AG10803 (cell line): Measurements from ENCODE around the gene ZMIZ1.

ENCODE experiments used
- DNase-seq: peaks from one replicate; pipeline ENCODE4 v3.0.0; 2010; ENCODE audit warnings: low read depth
- H3K4me3 ChIP-seq: 2 replicates; pipeline ENCODE4 v1.5.1; 2011; ENCODE audit warnings: mild to moderate bottlenecking, low read length, control low read depth
- TF ChIP-seq, protein P1 (sequence below): conservative IDR thresholded peaks from 2 replicates; pipeline ENCODE4 v1.5.1; 2011; ENCODE audit warnings: mild to moderate bottlenecking, low read length, control low read depth, inconsistent platforms

The ZMIZ1 gene

DNA sequence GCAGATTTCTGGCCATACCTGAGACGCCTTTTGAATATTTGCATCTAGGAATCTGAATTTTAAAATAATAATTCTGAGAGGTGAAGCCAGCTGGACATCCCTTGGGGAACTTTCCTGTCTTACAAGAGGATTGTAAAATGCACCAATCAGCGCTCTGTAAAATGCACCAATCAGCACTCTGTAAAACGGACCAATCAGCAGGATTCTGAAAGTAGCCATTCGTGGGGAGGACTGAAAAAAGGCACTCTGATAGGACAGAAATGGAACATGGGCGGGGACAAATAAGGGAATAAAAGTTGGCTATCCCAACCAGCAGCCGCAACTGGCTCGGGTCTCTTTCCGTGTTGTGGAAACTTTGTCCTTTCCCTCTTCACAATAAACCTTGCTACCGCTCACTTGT lies 288.4 kb downstream of the ZMIZ1 start:
- H3K4me3 ChIP-seq, result no peak overlapping the region
- no peak for DNase-seq
- TF ChIP-seq, protein P1, sequence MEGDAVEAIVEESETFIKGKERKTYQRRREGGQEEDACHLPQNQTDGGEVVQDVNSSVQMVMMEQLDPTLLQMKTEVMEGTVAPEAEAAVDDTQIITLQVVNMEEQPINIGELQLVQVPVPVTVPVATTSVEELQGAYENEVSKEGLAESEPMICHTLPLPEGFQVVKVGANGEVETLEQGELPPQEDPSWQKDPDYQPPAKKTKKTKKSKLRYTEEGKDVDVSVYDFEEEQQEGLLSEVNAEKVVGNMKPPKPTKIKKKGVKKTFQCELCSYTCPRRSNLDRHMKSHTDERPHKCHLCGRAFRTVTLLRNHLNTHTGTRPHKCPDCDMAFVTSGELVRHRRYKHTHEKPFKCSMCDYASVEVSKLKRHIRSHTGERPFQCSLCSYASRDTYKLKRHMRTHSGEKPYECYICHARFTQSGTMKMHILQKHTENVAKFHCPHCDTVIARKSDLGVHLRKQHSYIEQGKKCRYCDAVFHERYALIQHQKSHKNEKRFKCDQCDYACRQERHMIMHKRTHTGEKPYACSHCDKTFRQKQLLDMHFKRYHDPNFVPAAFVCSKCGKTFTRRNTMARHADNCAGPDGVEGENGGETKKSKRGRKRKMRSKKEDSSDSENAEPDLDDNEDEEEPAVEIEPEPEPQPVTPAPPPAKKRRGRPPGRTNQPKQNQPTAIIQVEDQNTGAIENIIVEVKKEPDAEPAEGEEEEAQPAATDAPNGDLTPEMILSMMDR, result no peak

GRCh38 chr10:79358811-79359210 lies 290.0 kb downstream of the ZMIZ1 start:
- no peak overlapping the region for H3K4me3 ChIP-seq
- TF ChIP-seq, protein P1, result no peak
- DNase-seq, result no peak

GRCh38 chr10:79359816-79360498 lies 291.2 kb downstream of the ZMIZ1 start:
- TF ChIP-seq, protein P1, result no peak
- H3K4me3 ChIP-seq, result no peak overlapping the region
- no peak for DNase-seq

DNA sequence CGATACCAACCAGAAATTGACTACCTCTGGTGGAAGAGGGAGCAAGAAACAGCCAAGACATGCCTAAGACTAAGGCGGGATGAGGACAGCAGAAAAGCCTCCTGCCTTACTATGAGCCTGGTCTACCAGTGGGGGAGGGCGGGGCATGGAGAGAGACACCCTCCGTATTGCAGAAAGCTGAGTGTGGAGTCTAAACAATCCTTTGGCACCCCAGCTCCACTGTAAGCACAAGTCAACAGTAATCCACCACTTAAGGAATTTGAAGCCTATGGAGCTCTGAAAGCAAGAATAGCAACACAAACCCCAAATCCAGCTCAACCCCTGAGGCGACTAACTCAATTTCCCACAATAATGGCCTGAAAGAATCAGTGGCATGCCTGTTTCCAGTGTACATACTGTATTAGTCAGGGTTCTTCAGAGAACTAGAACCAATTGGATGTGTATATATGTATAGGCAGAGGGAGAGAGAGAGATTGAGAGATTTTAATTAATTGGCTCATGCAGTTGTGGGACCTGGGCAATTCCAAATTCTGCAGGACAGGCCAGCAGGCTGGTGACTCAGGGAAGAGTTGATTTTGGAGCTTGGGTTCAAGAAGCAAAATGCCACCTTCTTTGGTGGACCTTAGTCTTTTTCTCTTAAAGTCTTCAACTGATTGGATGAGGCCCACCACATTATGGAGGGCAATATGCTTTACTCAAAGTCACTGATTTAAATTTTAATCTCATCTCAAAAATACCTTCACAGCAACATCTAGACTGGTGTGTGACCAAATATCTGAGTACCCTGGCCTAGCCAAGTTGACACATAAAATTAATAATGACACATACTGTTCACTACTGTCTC lies 292.0 kb downstream of the ZMIZ1 start:
- TF ChIP-seq, protein P1, result no peak
- no peak overlapping the region for H3K4me3 ChIP-seq
- no peak for DNase-seq

- no peak overlapping the region for H3K4me3 ChIP-seq
- TF ChIP-seq, protein P1, result no peak
- peak; percentile 65 for DNase-seq
Observed at GRCh38 chr10:79361726-79362397, 293.1 kb downstream of the ZMIZ1 start.
